Erythroblast (primary cell): ENCODE measurements around the gene HENMT1.

ENCODE experiments used
- GATA1 ChIP-seq: IDR thresholded peaks from 2 replicates; pipeline ENCODE4 v1.6.1; 2011; ENCODE audit warnings: low read depth, mild to moderate bottlenecking, control low read depth, low read length, moderate library complexity
- POLR2A ChIP-seq: IDR thresholded peaks from 2 replicates; pipeline ENCODE4 v1.6.1; 2011; ENCODE audit warnings: mild to moderate bottlenecking, low read length

- TF ChIP-seq GATA1 (no peak), POLR2A (no peak)
These were observed 43.0 kb upstream of the HENMT1 start for GRCh38 chr1:108703939-108704338.
